GM20000 (cell line): ENCODE results near the gene DENND1A.

Experiments
- DNase-seq: peaks from one replicate; pipeline ENCODE4 v3.0.0; 2012; ENCODE audit warnings: low spot score
- TF ChIP-seq, protein P1 (sequence below): IDR thresholded peaks from 2 replicates; pipeline ENCODE4 v1.5.1; 2012; ENCODE audit warnings: mild to moderate bottlenecking, control low read depth; ENCODE audit errors: extremely low read depth, missing control alignments

DENND1A gene

DNA sequence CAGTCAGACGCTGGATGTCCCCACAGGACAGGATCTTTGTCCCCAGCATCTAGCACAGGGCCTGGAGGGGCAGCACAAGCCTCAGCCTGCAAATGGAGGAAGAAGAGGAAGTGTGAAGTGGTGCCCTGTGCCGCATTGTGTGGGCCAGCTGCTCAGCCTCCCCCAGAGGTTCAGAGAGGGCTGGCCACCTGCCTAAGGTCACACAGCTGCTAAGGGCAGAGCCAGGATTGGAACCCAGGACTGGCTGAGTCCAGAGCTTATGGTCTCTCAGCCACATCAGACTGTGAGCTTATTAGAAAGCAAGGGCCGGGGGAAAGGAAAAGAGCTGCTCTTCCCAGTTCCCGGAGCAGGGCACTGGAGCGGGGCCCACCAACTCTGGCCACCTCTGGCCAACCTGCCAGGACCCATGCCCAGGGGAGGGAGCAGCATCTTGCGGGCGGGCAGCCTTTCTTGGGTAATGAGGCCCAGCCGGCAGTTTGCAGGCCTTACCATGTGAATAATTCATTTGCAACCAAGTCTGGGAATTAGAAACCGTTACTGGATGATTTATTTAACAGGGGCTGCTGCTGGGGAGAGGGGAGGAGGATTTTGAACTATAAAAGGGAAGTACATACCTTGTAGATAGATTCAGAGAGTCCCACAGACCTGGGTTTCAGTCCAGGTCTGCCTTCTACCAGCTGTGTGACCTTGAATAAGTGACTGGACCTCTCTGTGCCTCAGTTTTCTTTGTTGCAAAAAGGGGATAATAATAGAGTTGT lies 585.6 kb downstream of the DENND1A start:
- peak; percentile 40 for DNase-seq

DNA sequence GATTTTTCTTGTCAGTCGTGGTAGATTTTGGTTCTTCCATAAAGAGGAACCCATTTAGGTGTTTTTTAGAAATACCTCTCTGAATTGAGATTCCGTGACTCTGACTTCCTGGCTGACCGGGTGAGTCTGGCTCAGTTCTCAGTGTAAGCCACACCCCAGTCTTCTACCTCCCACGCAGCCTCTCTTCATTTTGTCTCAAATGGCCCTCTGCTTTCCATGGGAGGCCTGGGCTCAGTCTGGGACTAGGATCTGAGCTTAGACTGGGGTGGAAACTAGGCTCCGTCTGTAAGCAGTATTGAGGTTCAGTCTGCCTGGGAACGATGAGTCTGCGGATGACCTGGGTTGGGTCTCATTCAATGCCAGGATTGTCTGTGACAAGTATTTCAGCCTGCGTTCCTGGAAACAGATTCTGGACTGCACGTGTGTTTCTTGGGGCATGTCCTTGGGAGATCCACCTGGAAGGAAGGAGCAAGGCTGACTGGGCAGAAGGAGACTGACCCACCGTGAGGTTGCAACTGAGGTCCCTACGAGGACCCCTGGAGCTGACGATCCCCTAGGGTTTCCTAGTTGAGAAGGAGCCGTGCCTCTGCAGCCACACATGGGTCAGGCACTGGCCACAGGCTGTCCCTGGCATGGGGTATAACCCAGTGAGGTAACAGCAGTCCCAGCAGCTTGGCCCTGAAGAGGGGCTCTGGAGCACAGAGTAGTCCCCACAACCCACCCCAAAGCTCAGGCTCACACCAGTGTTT lies 586.3 kb downstream of the DENND1A start:
- DNase-seq: peak; percentile 87
- TF ChIP-seq, protein P1, sequence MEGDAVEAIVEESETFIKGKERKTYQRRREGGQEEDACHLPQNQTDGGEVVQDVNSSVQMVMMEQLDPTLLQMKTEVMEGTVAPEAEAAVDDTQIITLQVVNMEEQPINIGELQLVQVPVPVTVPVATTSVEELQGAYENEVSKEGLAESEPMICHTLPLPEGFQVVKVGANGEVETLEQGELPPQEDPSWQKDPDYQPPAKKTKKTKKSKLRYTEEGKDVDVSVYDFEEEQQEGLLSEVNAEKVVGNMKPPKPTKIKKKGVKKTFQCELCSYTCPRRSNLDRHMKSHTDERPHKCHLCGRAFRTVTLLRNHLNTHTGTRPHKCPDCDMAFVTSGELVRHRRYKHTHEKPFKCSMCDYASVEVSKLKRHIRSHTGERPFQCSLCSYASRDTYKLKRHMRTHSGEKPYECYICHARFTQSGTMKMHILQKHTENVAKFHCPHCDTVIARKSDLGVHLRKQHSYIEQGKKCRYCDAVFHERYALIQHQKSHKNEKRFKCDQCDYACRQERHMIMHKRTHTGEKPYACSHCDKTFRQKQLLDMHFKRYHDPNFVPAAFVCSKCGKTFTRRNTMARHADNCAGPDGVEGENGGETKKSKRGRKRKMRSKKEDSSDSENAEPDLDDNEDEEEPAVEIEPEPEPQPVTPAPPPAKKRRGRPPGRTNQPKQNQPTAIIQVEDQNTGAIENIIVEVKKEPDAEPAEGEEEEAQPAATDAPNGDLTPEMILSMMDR: no peak

More for the DNA sequence above, 585.6 kb downstream of the DENND1A start:
- TF ChIP-seq, protein P1: no peak

DNA sequence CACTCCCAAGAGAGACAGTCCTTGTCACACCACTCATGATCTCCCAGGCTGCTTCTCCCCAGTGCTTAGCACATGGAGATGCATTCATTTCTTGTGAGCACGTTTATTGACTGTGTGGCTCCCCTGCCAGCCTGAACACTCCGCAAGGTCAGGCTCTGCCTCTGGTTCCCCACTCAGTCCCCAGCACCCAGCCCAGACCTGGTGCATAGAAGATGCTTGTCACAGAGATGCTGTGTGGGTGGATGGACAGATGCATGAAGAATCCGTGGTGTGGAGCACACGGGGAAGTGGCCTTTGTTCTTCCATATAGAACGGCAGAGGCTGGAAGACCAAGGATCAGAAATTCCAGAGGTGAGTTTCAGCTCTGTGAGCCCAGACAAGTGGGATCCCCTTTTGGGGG lies 587.7 kb downstream of the DENND1A start:
- TF ChIP-seq, protein P1: no peak
- no peak for DNase-seq

DNA sequence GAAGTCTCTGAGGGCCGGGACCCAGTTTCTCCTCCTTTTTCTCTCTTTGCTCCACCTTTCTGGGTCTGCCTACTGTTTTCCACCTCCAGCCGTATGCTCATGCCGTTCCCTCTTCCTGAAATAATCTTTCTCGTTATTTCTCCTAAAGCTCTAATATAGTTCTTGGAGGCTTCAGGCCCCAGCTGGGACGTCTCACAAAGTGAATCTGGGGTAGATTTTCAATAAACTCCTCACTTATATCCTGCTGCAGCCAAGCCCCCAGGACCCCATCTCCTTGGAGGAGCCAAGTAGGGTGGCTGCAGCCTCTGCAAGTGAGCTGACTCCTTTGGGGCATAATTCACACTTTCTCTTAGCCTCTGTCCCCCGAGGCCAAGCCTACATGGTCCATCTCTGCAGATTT lies 588.1 kb downstream of the DENND1A start:
- TF ChIP-seq, protein P1: no peak
- DNase-seq: no peak

DNA sequence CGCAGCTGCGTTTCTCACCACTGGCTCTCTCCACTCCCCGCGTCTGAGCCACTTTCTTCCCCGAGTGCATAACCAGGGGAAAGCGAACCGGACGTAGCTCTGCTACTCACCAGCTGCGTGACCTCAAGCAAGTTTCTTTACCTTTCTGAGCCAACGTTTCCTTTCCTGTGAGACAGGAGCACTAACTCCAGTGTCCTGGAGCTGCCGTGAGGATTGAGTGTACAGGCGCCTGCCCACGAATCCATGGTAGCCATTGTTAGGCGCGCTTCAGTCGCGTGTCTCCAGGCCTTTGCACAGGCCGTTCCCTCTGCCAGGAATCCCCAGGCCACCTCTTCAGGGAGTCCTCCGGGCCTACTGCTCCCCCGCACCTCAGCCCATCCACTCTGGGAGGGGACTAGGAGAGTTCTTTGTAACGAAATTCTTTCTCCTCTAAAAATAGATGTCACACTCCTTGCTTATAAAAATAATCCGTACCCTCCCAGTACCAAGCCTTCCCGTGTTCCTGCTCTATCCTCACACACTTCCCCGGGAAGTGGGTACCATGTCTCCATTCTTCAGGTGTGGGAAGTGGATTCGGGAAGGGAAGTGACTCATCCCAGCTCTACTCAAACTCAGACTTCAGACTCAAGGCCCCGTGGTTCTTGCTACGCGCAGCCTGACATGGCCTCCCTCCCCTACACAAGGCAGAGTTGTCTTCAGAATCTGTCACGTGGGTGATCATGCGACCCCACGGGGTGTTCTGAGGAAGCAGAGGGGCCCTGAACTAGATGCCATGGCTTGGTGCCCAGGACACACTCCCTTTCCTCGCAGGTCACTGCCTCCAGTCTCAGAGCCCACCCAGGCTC lies 590.0 kb downstream of the DENND1A start:
- TF ChIP-seq, protein P1: no peak
- DNase-seq: no peak

DNA sequence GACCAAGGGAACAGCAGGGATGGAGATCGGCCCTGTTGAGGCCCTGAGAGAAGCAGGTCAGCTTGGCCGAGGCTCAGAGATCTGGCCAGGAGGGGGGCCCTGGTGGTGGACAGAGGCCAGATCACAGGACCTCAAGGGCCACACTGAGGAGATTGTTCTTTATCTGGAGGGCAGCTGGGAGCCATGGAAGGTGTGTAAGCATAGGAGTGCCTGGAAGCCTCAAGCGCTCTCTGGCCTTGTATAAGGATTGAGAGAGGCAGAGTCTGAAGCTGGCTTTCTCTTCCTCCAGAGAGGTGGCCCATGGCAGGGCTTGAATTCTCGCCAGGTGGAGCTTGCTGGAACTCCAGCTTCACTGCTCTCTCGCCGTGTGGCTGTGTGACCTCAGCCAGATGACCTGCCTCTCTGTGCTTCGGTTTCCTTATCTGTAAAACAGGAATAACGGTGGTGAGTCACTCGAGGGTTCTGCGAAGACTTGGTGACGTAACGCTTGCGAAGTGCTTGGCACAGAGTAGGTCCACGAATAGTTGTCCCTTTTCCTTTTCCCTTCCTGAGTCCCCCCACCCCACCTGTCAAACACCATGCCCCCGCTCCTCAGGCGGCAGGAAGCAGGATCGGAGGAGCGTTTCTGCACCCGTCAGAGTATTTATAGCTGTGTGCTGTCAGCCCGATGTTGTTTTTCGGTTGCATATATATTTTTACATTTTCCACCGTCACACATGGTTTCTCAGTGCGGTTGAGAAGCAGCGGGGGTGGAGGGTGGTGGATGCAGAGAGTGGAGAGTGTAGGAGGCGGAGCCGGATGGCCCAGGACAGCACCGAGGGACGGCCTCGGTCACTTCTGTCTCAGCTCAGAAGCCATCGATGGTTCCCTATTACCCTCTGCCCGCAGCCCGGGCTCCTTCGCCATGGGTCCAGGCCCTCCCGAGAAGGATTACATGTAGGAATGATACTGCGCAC lies 590.9 kb downstream of the DENND1A start:
- TF ChIP-seq, protein P1: no peak

More for the DNA sequence above, 590.9 kb downstream of the DENND1A start:
- peak; percentile 72 for DNase-seq
